ENCODE data around the gene LCTL. TPM values are rescaled to one million over a fixed set of nuclear protein-coding genes. Genes with fewer than 3 reads are reported as not detected.

LCTL gene
- polyA plus RNA-seq, 3 donors from 2014 or later, result 0.12 TPM; not detected in 2

DNA sequence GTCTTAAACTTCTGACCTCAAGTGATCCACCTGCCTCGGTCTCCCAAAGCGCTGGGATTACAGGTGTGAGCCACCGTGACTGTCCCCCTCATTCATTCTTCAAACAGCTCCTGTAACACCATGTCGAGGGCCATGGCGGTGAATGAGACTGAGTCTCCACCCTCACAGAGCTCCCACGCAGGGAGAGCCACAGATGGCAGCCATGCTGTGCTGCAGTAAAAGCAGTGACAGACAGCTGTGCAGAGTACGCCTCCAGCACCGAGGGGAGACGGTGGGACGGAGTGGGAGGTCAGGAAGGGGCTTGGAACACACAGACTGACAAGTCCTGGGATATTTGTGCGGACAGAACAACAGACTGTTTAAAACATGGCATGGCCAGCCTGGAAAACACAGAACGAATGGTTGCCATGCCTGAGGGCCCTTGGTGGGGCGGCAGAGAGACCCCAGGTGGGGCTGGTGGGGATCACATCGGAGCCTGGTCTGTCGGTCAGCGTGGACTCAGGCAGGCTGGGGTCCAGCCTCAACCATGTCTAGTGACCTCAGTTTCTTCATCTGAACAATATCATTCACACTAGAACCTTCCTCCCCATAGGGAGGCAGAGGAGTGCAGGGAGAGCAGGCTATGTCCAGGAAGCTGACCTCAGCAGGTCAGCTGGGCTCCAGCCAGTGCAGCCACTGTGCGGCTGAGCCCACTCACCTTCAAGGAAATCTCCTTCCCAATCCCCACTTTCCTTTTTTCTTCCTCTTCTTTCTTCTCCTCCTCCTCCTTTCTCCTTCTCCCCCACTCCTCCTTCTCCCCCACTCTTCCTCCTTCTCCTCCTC is 20.6 kb upstream of the LCTL start:
- H3K36me3 Mint-ChIP-seq, result no peaks in the 10 kb centered on the region
- H3K4me1 Mint-ChIP-seq, result no peaks in the 10 kb centered on the region
- peaks cover 0 to 6% (median 2%) of the 10 kb centered on the region in 3 donors for H3K27me3 Mint-ChIP-seq (ENCODE audit: low read depth in 3 of 3)
- no peaks in the 10 kb centered on the region for H3K9me3 Mint-ChIP-seq
- no peak for DNase-seq
- no peak overlapping the region for H3K27ac Mint-ChIP-seq
- H3K4me3 Mint-ChIP-seq, result no peak overlapping the region

GRCh38 chr15:66581972-66582537 is 16.3 kb upstream of the LCTL start:
- no peak overlapping the region for H3K27ac Mint-ChIP-seq
- no peak overlapping the region for H3K4me3 Mint-ChIP-seq
- H3K9me3 Mint-ChIP-seq, result no peaks in the 10 kb centered on the region
- H3K4me1 Mint-ChIP-seq, result no peaks in the 10 kb centered on the region
- H3K27me3 Mint-ChIP-seq (ENCODE audit: low read depth in 3 of 3), result peaks cover 0 to 4% (median 1%) of the 10 kb centered on the region in 3 donors
- DNase-seq, result no peak
- H3K36me3 Mint-ChIP-seq, result no peaks in the 10 kb centered on the region

- no peaks in the 10 kb centered on the region for H3K36me3 Mint-ChIP-seq
- peaks cover 0 to 4% (median 1%) of the 10 kb centered on the region in 3 donors for H3K27me3 Mint-ChIP-seq (ENCODE audit: low read depth in 3 of 3)
- no peaks in the 10 kb centered on the region for H3K4me1 Mint-ChIP-seq
- no peak for DNase-seq
- no peak overlapping the region for H3K27ac Mint-ChIP-seq
- H3K9me3 Mint-ChIP-seq, result no peaks in the 10 kb centered on the region
- no peak overlapping the region for H3K4me3 Mint-ChIP-seq
These were observed 14.8 kb upstream of the LCTL start for GRCh38 chr15:66580643-66581042.

DNA sequence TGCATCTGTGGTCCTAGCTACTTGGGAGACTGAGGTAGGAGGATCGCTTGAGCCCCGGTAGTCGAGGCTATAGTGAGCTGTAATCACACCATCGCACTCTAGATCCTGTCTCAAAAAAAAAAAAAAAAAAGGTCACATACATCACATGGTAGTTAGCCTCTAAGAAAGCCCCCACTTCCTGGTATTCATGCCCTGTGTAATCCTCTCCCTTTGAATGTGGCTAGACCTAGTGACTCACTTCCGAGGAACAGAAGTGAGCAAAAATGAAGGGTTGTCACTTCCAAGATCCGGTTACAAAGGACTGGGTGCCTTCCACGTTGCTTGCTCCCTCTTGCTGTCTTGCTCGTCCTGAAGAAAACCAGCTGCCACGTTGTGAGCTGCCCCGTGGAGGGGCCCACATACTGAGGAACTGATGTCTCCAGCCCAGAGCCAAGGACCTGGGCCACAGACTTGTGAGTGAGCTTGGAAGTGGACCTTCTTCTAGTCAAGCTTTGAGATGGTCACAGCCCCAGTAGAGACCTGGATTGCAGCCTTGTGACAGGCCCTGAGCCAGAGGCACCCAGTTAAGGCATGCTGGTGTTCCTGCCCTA is 12.6 kb upstream of the LCTL start:
- Mint-ChIP-seq H3K36me3 (no peaks in the 10 kb centered on the region), H3K27me3 (ENCODE audit: low read depth in 3 of 3) (peaks cover 0 to 2% (median 1%) of the 10 kb centered on the region in 3 donors), H3K27ac (no peak overlapping the region), H3K9me3 (no peaks in the 10 kb centered on the region), H3K4me1 (no peaks in the 10 kb centered on the region), H3K4me3 (no peak overlapping the region)
- DNase-seq, result no peak

GRCh38 chr15:66574596-66574950 is 8.8 kb upstream of the LCTL start:
- Mint-ChIP-seq H3K27me3 (ENCODE audit: low read depth in 3 of 3) (peaks cover 0 to 4% (median 0%) of the 10 kb centered on the region in 3 donors), H3K36me3 (no peaks in the 10 kb centered on the region), H3K4me1 (no peaks in the 10 kb centered on the region), H3K27ac (no peak overlapping the region), H3K4me3 (no peak overlapping the region), H3K9me3 (no peaks in the 10 kb centered on the region)
- DNase-seq, result no peak

DNA sequence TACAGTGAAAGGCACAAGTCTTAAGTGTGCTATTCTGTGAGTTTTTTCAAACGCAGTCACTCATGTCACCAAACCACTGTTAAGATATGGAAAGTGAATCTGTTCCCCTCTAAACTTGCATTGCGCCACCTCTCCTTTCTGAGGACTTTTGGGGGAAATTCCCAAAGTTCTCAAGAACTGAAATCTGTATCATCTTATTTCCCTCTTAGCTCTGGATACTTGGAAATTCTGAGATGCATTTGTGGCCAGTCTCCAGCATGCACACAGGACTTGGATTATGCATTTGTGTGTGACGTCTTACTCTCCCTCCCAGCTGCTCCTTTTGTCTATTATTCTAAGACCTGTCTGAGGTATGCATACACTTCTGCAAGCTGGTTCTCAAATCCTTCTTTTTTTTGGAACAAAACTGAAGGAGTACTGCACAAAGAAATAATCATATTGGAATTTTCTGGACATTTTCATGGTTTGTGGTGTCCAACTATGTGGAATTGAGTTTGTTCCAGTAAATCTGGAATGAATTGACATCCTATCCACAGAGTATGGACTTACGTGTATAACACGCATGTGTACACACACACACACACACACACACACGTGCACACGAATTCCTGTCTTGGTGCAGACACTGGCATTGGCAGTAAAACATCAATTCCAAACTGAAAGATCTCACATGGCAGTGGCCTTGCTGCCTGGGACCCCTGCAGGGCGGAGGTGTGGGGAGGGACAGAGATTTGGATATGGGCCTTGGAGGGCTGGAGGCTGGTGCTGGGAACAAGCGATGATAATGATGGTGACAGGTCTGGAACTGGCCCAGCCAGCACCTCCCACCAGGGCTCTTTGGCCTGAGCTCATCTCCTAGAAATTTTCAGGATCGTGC is 8.2 kb upstream of the LCTL start:
- no peaks in the 10 kb centered on the region for H3K4me1 Mint-ChIP-seq
- no peaks in the 10 kb centered on the region for H3K9me3 Mint-ChIP-seq
- H3K4me3 Mint-ChIP-seq, result no peak overlapping the region
- H3K27ac Mint-ChIP-seq, result no peak overlapping the region
- no peak for DNase-seq
- H3K36me3 Mint-ChIP-seq, result no peaks in the 10 kb centered on the region
- peaks cover 0 to 4% (median 0%) of the 10 kb centered on the region in 3 donors for H3K27me3 Mint-ChIP-seq (ENCODE audit: low read depth in 3 of 3)

DNA sequence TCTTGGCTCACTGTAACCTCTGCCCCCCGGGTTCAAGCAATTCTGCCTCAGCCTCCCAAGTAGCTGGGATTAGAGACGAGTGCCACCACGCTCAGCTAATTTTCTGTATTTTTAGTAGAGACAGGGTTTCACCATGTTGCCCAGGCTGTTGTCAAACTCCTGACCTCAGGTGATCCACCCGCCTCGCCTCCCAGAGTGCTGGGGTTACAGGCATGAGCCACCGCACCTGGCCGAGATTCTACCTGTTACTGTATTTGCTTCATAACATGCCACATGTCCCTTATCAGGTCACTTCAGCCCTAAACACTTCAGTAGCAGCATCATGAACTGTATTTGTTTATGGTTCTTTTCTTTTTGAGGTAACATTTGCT is 7.5 kb upstream of the LCTL start:
- Mint-ChIP-seq H3K27me3 (ENCODE audit: low read depth in 3 of 3) (peaks cover 0 to 4% (median 0%) of the 10 kb centered on the region in 3 donors), H3K9me3 (no peaks in the 10 kb centered on the region), H3K36me3 (no peaks in the 10 kb centered on the region), H3K4me1 (no peaks in the 10 kb centered on the region), H3K4me3 (no peak overlapping the region), H3K27ac (no peak overlapping the region)
- no peak for DNase-seq

DNA sequence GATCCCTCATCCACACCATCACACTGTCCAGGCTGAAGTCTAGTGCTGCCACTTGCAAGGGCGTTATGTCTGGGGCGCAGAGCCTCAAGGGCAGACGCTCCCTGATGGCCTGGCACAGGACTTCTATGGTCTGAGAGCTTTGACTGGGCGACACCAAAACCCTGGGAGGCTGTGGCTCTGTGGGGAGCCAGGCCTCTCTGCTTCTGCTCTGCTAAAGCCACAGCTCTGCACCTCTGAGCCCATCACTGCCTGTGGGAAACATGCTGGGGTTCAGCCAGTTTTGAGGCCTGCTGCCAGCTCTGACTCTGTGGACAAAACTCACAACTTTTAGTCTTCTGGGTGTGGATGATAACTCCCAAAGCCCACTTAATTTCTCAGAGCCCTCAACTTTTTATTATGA is 6.3 kb upstream of the LCTL start:
- DNase-seq, result no peak
- no peak overlapping the region for H3K4me3 Mint-ChIP-seq
- H3K9me3 Mint-ChIP-seq, result no peaks in the 10 kb centered on the region
- H3K4me1 Mint-ChIP-seq, result peaks cover 0 to under 1% of the 10 kb centered on the region in 2 donors
- no peak overlapping the region for H3K27ac Mint-ChIP-seq
- H3K36me3 Mint-ChIP-seq, result no peaks in the 10 kb centered on the region
- peaks cover 0 to 3% (median 2%) of the 10 kb centered on the region in 3 donors for H3K27me3 Mint-ChIP-seq (ENCODE audit: low read depth in 3 of 3)

- Mint-ChIP-seq H3K27ac (no peak overlapping the region), H3K27me3 (ENCODE audit: low read depth in 3 of 3) (peaks cover 0 to 3% (median 2%) of the 10 kb centered on the region in 3 donors), H3K4me3 (no peak overlapping the region), H3K4me1 (peaks cover 0 to 4% of the 10 kb centered on the region in 2 donors), H3K9me3 (no peaks in the 10 kb centered on the region), H3K36me3 (peaks cover 0 to 4% (median 0%) of the 10 kb centered on the region in 3 donors)
- no peak for DNase-seq
These were observed 5.2 kb upstream of the LCTL start for GRCh38 chr15:66570842-66571478.

DNA sequence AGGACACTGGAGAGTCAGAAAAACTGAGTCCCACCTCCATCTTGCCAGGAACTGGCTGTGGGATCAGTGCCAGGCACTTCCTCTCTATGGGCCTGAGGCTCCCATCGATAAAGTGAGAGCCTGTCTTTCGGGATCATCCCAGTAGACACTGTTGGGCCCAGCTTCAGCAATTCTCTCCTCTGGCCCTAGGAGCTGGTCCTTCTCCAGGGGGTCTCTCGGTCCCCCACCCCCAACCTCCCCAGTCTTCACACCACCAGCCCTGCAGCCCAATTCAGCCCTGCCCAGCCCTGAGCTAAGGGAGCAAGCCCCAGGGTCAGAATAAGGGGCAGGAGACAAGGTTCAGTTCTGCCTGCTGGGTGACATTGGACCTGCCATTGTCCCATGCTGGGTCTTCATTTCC is 4.5 kb upstream of the LCTL start:
- H3K9me3 Mint-ChIP-seq, result no peaks in the 10 kb centered on the region
- no peak overlapping the region for H3K27ac Mint-ChIP-seq
- peaks cover 0 to 4% of the 10 kb centered on the region in 2 donors for H3K4me1 Mint-ChIP-seq
- H3K4me3 Mint-ChIP-seq, result no peak overlapping the region
- H3K27me3 Mint-ChIP-seq (ENCODE audit: low read depth in 3 of 3), result peaks cover 0 to 3% (median 2%) of the 10 kb centered on the region in 3 donors
- H3K36me3 Mint-ChIP-seq, result peaks cover 0 to 4% (median 0%) of the 10 kb centered on the region in 3 donors
- DNase-seq, result no peak

DNA sequence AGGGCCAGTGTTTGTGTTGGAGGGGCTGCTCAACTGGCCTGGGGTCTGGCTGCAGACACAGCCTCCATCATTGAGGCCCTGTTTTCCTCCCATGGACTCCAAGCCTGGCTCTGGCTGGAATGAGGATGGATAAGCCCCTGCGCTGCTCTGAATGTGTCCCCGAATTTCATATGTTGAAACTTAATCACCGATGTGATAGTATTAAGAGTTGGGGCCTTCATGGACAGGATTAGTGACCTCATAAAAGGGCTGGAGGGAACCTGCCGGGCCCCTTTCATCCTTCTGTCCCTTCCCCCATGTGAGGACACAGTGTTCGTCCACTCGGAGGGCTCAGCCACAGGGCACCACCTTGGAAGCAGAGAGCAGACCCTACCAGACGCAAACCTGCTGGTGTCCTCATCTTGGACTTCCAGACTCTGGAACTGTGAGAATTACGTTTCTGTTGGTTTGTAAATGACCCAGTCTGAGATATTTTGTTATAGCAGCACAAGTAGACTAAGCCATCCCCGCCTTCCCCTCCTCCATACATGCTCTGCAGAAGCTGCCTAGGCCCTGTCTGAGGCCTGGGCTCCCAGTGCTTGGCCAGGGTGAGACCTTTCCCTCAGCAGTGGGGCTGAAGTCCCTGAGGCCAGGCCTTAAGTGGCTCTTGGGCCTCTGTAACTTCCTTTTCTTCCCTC is 3.8 kb upstream of the LCTL start:
- no peak overlapping the region for H3K27ac Mint-ChIP-seq
- no peaks in the 10 kb centered on the region for H3K9me3 Mint-ChIP-seq
- peaks cover 0 to 3% (median 2%) of the 10 kb centered on the region in 3 donors for H3K27me3 Mint-ChIP-seq (ENCODE audit: low read depth in 3 of 3)
- peaks cover 0 to 4% (median 0%) of the 10 kb centered on the region in 3 donors for H3K36me3 Mint-ChIP-seq
- DNase-seq, result no peak
- no peak overlapping the region for H3K4me3 Mint-ChIP-seq
- H3K4me1 Mint-ChIP-seq, result peaks cover 0 to 4% of the 10 kb centered on the region in 2 donors

DNA sequence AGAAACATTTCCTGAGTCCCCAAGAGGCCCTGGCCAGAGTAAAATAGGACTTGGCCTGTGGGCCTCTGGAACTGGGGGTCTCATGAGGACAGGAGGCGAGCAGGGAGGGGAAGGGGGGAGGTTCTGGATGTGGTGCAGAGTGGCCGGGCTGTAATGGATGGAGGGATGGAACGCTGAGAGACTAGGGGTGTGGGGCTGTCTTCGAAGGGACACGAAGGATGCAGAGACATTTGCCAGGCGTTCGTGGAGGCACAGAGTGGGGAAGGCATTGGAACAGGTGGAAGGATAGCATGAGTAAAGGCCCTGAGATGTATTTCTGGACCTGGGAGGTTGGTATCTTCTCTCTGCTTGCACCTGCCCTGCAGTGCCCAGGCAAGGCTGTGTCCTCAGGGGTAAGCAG is 2.1 kb upstream of the LCTL start:
- Mint-ChIP-seq H3K4me3 (no peak overlapping the region), H3K36me3 (peaks cover 0 to 4% (median 0%) of the 10 kb centered on the region in 3 donors), H3K27me3 (ENCODE audit: low read depth in 3 of 3) (peaks cover 0 to 3% (median 2%) of the 10 kb centered on the region in 3 donors), H3K4me1 (peaks cover 0 to 4% of the 10 kb centered on the region in 2 donors), H3K9me3 (no peaks in the 10 kb centered on the region), H3K27ac (no peak overlapping the region)
- DNase-seq, result no peak

All from immature natural killer cell (primary cell).